Fibroblast of gingiva (primary cell): ENCODE data around the gene SRL.
A peak's percentile ranks its signal among the peaks of the same experiment; 100 is the strongest.

Source experiments
- DNase-seq: peaks from one replicate; pipeline ENCODE4 v3.0.0-alpha.2; 2011; ENCODE audit warnings: low read depth

Gene SRL

DNA sequence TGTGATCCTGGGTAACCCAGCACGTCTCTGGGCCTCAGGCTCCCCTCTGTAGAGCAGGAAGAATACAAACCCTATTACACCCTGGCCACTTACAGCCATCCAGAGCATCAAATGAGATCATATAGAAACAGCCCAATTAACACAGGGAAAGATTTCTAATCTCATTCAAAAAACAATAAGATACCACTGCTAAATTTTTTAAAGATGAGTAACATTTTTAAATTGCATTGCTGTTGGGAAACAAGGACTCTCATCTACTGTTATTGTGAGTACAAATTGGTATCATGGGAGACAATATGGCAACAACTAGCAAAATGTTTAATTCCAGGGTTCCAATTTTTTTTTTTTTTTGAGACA lies 41.1 kb downstream of the SRL start:
- peak; percentile 44 for DNase-seq

DNA sequence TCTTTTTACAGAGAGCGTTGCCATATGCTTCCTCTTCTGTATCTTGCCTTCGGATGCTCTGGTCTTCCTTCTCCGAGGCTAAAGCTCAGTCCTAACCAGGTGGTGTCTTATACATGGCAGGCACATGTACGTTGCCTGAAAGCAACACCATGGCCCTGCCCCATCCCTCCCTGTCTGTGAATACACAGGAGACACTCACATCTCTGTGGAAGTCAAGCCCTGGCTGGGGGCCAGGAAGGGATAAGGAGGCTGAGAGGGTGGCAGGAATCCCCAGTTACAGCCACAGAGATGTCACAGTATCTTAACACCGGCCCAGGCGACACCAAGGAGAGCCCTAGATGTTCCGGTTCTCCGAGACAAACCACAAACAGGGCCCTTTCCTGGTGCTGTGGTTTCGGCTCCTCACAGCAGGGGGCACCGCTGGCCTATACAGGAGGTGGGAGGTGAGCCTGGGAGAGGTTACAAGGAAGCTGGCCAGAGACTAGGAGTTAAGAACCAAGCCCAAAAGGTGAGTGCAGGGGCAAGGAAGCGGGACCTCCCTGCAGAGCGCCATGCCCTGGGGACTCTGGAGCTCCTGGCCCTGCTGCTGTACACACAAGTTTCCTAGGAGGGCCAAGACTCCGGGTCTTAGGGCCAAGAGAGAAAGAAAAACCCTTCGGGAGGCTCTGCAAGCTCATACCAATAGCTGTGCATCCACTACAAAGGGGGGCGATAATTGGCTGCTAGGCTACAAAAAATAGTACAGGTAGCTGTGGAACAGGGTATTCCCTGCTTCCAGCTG lies 41.7 kb downstream of the SRL start:
- DNase-seq: peak; percentile 36

DNA sequence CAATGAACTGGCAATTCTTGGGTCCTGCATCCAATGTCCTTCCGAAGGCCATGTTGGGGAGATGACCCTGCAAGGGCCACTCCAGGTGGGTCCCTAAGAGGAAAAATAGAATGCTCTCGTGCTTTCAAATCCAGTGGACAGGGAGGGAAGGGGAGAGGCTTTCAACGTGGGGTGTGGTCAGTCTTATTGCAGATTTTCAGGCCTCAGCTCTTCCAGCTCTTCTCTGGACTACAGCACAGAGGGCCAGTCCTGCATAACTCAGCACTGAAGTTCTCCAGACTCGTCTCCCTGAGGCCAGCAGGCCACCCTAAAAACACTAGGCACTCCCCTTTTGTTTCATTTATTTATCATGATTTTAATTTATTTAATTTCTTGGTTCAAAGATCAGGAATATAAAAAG lies 43.1 kb downstream of the SRL start:
- no peak for DNase-seq

- DNase-seq: no peak
These were observed 47.2 kb downstream of the SRL start for GRCh38 chr16:4194661-4195060.

GRCh38 chr16:4193920-4194319 lies 48.0 kb downstream of the SRL start:
- DNase-seq: no peak

GRCh38 chr16:4192206-4192605 lies 49.7 kb downstream of the SRL start:
- no peak for DNase-seq

DNA sequence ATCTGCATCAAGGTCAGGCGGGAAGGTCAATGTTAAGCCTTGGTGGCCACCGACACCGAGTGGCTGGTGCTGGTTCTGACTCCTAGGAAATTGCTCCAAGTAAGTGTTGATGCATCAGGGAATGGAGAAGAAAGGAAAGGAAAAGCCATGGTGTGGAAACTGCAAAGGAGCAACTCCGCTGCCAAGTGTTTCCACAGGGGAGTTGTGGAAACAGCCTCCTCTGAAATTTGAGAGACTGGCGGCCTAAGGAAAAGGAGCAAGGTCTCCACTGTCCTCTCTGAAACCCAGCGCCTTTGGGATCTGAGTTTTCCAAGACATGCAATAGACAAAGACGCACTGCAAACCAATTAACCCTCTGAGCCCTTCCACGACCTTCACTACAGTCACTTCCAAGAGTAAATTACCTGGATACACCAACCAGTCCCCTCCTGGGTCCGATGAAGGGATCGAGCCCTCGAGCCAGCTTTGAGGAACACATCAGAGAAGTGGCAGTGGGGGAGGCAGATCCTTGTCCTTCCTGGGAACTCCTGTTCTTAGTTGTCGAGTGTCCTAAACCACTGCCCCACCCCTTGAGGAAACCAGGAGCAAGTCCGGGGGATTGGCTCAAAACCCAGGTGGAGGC lies 51.1 kb downstream of the SRL start:
- no peak for DNase-seq

GRCh38 chr16:4190086-4190485 lies 51.8 kb downstream of the SRL start:
- DNase-seq: no peak

GRCh38 chr16:4184038-4184702 lies 57.7 kb downstream of the SRL start:
- no peak for DNase-seq

GRCh38 chr16:4183237-4184037 lies 58.4 kb downstream of the SRL start:
- peak; percentile 92 for DNase-seq

- DNase-seq: no peak
These were observed 59.2 kb downstream of the SRL start for GRCh38 chr16:4182581-4183236.

DNA sequence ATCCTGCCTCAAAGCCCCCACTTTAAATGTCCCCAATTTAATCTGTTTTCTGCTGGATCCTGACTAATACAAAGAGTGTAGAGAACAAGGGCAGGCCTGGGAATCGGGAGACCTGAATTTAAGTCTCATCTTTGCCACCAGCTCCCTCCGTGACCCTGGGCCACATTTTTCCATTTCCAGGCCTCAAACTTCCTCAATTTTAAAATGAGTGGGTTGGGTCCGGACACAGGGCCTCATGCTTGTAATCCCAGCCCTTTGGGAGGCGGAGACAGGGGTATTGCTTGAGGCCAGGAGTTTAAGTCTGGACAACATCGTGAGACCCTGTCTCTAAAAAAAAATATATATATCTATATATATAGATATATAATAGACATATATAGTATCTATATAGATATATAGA lies 61.4 kb downstream of the SRL start:
- DNase-seq: no peak

DNA sequence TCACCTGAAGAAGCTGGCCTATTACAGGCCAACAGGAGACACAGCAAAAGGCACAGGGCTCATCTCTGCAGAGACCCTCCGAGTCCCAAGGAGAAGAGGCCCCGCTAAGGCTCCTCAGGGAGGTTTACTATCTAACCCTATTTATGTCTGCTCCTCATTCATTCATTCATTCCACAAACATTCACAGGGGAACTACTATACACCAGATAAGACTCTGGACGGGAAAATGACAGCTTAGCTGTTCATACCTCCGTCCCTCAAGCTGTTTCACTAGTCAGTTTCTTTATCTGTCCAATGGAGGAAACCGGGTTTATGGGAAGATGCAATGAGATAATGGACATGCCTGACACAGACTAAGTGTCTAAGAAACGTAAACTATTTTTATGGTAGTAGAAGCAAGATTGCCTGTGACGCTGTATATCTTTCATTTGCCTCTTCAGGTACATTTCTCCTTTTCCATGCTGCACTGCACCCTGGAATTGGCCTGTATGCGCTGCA lies 62.1 kb downstream of the SRL start:
- no peak for DNase-seq

DNA sequence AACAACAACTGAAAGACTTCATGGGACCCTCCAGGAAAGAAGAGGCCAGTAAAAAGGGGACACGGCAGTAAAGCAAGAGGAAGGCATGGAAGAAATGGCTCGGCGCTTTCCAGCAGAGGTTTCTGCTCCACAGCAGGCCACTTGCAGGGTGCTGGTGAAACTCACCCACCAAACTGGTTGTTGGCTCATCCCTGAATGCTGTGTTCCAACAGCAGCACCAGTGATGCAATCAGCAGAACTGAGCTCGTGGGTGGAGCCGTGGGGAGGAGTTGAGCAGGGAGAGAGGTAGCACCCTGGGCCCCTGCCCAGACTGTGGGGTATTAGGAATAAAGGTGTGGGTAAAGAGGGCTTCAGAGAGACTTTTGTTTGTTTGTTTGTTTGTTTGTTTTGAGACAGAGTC lies 62.9 kb downstream of the SRL start:
- peak; percentile 48 for DNase-seq

DNA sequence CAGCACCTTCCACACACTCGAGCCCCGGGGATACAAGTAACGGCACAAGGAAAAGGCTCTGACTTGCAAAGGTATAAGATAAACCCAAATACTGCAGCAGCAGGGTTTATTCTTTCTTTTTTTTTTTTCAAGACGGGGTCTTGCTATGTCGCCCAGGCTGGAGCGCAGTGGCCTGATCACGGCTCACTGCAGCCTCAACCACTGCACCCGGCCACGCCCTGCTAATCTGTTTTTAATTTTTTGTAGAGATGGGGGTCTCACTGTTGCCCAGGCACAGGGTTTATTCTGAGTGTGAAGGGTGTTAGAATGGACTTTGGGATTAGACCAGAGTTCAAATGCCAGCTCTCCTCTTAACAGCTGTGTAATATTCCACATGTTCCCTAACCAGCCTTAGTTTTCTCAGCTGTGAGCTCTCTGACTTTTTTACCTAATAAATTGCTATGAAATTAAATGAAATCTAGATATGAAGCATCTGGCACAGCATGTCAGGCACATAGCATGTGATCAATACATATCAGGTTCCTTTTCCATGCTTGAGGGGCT lies 63.3 kb downstream of the SRL start:
- DNase-seq: no peak

DNA sequence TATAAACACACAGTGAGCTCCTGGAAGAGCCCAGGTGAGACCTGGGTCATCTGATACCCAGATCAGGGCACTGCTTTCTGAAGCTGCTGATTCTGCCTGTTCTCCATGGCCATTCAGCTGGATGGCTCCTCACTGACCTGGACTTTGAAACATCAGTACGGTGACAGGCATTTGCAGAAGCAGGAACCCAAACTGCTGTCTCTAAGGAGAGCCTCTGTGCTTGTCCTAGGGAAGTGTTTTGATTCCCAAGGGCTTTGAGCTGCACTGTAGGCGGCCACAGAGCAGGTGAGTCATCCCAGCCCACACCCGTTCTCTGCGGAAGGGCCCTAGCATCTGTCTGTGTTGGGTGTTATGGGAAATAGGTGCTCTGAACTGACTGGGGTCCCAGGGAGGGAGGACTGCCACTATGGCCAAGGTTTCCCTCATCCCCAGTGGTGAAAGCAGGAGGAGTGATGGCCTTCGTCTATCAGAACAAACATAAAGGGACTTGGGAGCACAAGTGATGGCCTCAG lies 64.9 kb downstream of the SRL start:
- DNase-seq: peak; percentile 14

- no peak for DNase-seq
These were observed 66.0 kb downstream of the SRL start for GRCh38 chr16:4175849-4176248.

DNA sequence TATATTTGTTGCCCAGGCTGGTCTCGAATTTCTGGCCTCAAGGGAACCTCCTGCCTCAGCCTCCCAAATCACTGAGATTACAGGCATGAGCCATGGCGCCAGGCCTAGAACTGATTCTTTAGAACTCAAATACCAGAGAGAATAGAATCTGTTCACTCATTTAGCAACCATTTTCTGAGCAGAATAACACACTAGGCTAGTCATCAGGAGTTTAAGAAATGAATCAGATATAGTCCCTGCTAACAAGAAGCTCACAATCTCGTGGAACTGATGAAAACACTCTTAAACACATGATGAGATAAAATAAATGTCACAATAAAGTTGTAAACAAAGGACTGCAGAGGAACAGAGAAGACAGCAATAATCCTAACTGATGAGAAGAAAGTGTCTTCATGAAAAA lies 69.8 kb downstream of the SRL start:
- peak; percentile 30 for DNase-seq

DNA sequence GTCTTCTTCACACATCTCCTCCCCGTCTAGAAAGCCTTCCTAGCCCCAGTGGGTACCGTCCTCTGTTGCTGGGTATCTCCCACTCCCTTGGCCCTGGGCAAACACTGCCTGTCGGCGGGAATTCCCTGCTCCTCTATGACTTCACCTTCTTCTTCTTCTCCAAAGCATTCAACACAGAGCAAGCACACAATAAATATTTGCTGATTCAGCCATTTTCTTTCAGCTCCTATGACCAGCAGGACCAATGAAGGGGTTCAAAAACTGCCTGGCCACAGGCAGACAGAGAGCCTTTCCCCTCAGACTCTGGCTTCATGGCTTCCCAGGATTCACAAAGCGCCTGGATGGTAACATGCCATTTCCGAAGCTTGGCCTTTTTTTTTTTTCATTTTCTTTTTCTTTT lies 72.5 kb downstream of the SRL start:
- DNase-seq: no peak

DNA sequence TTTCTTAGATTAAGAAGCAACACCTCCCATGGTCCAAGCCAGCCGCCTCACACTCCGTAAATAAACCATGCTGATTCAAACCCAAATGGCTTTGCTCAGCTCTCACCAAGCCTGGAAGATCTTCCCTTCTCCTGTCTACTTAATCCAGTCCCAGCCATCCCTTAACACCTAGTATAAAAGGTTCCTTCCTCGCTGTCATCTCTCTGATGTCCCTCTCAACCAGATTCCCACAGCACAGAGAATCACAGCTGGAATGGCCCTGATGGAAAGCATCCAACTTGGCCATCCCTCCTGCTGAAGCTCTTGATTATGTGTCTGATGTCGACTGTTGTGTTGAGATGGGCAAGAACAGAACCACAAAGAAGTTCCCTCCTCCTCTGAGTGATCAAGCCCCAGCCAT lies 75.1 kb downstream of the SRL start:
- DNase-seq: no peak

- DNase-seq: no peak
These were observed 81.0 kb downstream of the SRL start for GRCh38 chr16:4160658-4161430.
